ENCODE data around the gene PDGFA.

The PDGFA gene

GRCh38 chr7:516606-517456 lies 2.8 kb downstream of the PDGFA start:
- no peaks in the 10 kb centered on the region for H3K9me3 ChIP-seq (ENCODE audit: control insufficient read depth, low read length)
- H3K4me3 ChIP-seq (ENCODE audit: low read length): no peak overlapping the region
- H3K9ac ChIP-seq (ENCODE audit: low read length): peak overlapping the region; percentile 88
- peaks cover 55% of the 10 kb centered on the region for H3K4me1 ChIP-seq (ENCODE audit: control insufficient read depth, insufficient read depth, low read length)
- H3K36me3 ChIP-seq (ENCODE audit: control insufficient read depth, insufficient read depth, low read length): no peaks in the 10 kb centered on the region
- H3K27me3 ChIP-seq (ENCODE audit: control insufficient read depth, insufficient read depth, low read length): peaks cover 24% of the 10 kb centered on the region

- Histone ChIP-seq H3K36me3 (ENCODE audit: control insufficient read depth, insufficient read depth, low read length) (no peaks in the 10 kb centered on the region), H3K4me3 (ENCODE audit: low read length) (no peak overlapping the region), H3K27me3 (ENCODE audit: control insufficient read depth, insufficient read depth, low read length) (peaks cover 18% of the 10 kb centered on the region), H3K9ac (ENCODE audit: low read length) (no peak overlapping the region), H3K4me1 (ENCODE audit: control insufficient read depth, insufficient read depth, low read length) (peaks cover 55% of the 10 kb centered on the region), H3K9me3 (ENCODE audit: control insufficient read depth, low read length) (no peaks in the 10 kb centered on the region)
Measured at GRCh38 chr7:516216-516605, 3.4 kb downstream of the PDGFA start.

- Histone ChIP-seq H3K4me1 (ENCODE audit: control insufficient read depth, insufficient read depth, low read length) (peaks cover 49% of the 10 kb centered on the region), H3K36me3 (ENCODE audit: control insufficient read depth, insufficient read depth, low read length) (no peaks in the 10 kb centered on the region), H3K4me3 (ENCODE audit: low read length) (peak overlapping the region; percentile 41), H3K9ac (ENCODE audit: low read length) (peak overlapping the region; percentile 43), H3K27me3 (ENCODE audit: control insufficient read depth, insufficient read depth, low read length) (peaks cover 12% of the 10 kb centered on the region), H3K9me3 (ENCODE audit: control insufficient read depth, low read length) (no peaks in the 10 kb centered on the region)
Measured at GRCh38 chr7:515628-516027, 4.0 kb downstream of the PDGFA start.

GRCh38 chr7:514651-515598 lies 4.7 kb downstream of the PDGFA start:
- no peaks in the 10 kb centered on the region for H3K9me3 ChIP-seq (ENCODE audit: control insufficient read depth, low read length)
- H3K4me3 ChIP-seq (ENCODE audit: low read length): peak overlapping the region; percentile 41
- H3K36me3 ChIP-seq (ENCODE audit: control insufficient read depth, insufficient read depth, low read length): no peaks in the 10 kb centered on the region
- peaks cover 47% of the 10 kb centered on the region for H3K4me1 ChIP-seq (ENCODE audit: control insufficient read depth, insufficient read depth, low read length)
- H3K27me3 ChIP-seq (ENCODE audit: control insufficient read depth, insufficient read depth, low read length): peaks cover 8% of the 10 kb centered on the region
- peak overlapping the region; percentile 43 for H3K9ac ChIP-seq (ENCODE audit: low read length)

GRCh38 chr7:514242-514641 lies 5.4 kb downstream of the PDGFA start:
- Histone ChIP-seq H3K36me3 (ENCODE audit: control insufficient read depth, insufficient read depth, low read length) (no peaks in the 10 kb centered on the region), H3K9ac (ENCODE audit: low read length) (peak overlapping the region; percentile 43), H3K4me1 (ENCODE audit: control insufficient read depth, insufficient read depth, low read length) (peaks cover 47% of the 10 kb centered on the region), H3K4me3 (ENCODE audit: low read length) (no peak overlapping the region), H3K27me3 (ENCODE audit: control insufficient read depth, insufficient read depth, low read length) (peaks cover 8% of the 10 kb centered on the region), H3K9me3 (ENCODE audit: control insufficient read depth, low read length) (no peaks in the 10 kb centered on the region)

- Histone ChIP-seq H3K4me3 (ENCODE audit: low read length) (no peak overlapping the region), H3K9me3 (ENCODE audit: control insufficient read depth, low read length) (no peaks in the 10 kb centered on the region), H3K4me1 (ENCODE audit: control insufficient read depth, insufficient read depth, low read length) (peaks cover 47% of the 10 kb centered on the region), H3K36me3 (ENCODE audit: control insufficient read depth, insufficient read depth, low read length) (no peaks in the 10 kb centered on the region), H3K9ac (ENCODE audit: low read length) (no peak overlapping the region), H3K27me3 (ENCODE audit: control insufficient read depth, insufficient read depth, low read length) (peaks cover 8% of the 10 kb centered on the region)
Measured at GRCh38 chr7:513521-514166, 6.0 kb downstream of the PDGFA start.

- Histone ChIP-seq H3K4me1 (ENCODE audit: control insufficient read depth, insufficient read depth, low read length) (peaks cover 47% of the 10 kb centered on the region), H3K36me3 (ENCODE audit: control insufficient read depth, insufficient read depth, low read length) (no peaks in the 10 kb centered on the region), H3K27me3 (ENCODE audit: control insufficient read depth, insufficient read depth, low read length) (peaks cover 8% of the 10 kb centered on the region), H3K9me3 (ENCODE audit: control insufficient read depth, low read length) (no peaks in the 10 kb centered on the region), H3K4me3 (ENCODE audit: low read length) (peak overlapping the region; percentile 8), H3K9ac (ENCODE audit: low read length) (peak overlapping the region; percentile 15)
Measured at GRCh38 chr7:512541-513311, 6.9 kb downstream of the PDGFA start.

GRCh38 chr7:512146-512510 lies 7.5 kb downstream of the PDGFA start:
- Histone ChIP-seq H3K4me3 (ENCODE audit: low read length) (no peak overlapping the region), H3K9ac (ENCODE audit: low read length) (no peak overlapping the region), H3K4me1 (ENCODE audit: control insufficient read depth, insufficient read depth, low read length) (peaks cover 47% of the 10 kb centered on the region), H3K9me3 (ENCODE audit: control insufficient read depth, low read length) (no peaks in the 10 kb centered on the region), H3K27me3 (ENCODE audit: control insufficient read depth, insufficient read depth, low read length) (peaks cover 8% of the 10 kb centered on the region), H3K36me3 (ENCODE audit: control insufficient read depth, insufficient read depth, low read length) (no peaks in the 10 kb centered on the region)

GRCh38 chr7:511476-512145 lies 8.0 kb downstream of the PDGFA start:
- H3K4me1 ChIP-seq (ENCODE audit: control insufficient read depth, insufficient read depth, low read length): peaks cover 50% of the 10 kb centered on the region
- no peaks in the 10 kb centered on the region for H3K9me3 ChIP-seq (ENCODE audit: control insufficient read depth, low read length)
- no peak overlapping the region for H3K4me3 ChIP-seq (ENCODE audit: low read length)
- H3K27me3 ChIP-seq (ENCODE audit: control insufficient read depth, insufficient read depth, low read length): peaks cover 8% of the 10 kb centered on the region
- no peak overlapping the region for H3K9ac ChIP-seq (ENCODE audit: low read length)
- H3K36me3 ChIP-seq (ENCODE audit: control insufficient read depth, insufficient read depth, low read length): no peaks in the 10 kb centered on the region

- Histone ChIP-seq H3K9ac (ENCODE audit: low read length) (no peak overlapping the region), H3K27me3 (ENCODE audit: control insufficient read depth, insufficient read depth, low read length) (peaks cover 4% of the 10 kb centered on the region), H3K4me3 (ENCODE audit: low read length) (no peak overlapping the region), H3K9me3 (ENCODE audit: control insufficient read depth, low read length) (no peaks in the 10 kb centered on the region), H3K36me3 (ENCODE audit: control insufficient read depth, insufficient read depth, low read length) (no peaks in the 10 kb centered on the region), H3K4me1 (ENCODE audit: control insufficient read depth, insufficient read depth, low read length) (peaks cover 52% of the 10 kb centered on the region)
Measured at GRCh38 chr7:510782-511281, 8.8 kb downstream of the PDGFA start.

GRCh38 chr7:510131-510481 lies 9.5 kb downstream of the PDGFA start:
- Histone ChIP-seq H3K4me1 (ENCODE audit: control insufficient read depth, insufficient read depth, low read length) (peaks cover 52% of the 10 kb centered on the region), H3K9ac (ENCODE audit: low read length) (no peak overlapping the region), H3K9me3 (ENCODE audit: control insufficient read depth, low read length) (no peaks in the 10 kb centered on the region), H3K27me3 (ENCODE audit: control insufficient read depth, insufficient read depth, low read length) (no peaks in the 10 kb centered on the region), H3K36me3 (ENCODE audit: control insufficient read depth, insufficient read depth, low read length) (no peaks in the 10 kb centered on the region), H3K4me3 (ENCODE audit: low read length) (no peak overlapping the region)

Measured in mucosa of stomach (tissue), 1 donor.